ENCODE measurements around the gene LSM7. TPM values are rescaled to one million over a fixed set of nuclear protein-coding genes. Genes with fewer than 3 reads are reported as not detected.

Gene LSM7
- total and polyA plus RNA-seq, 7 donors: 51.5 to 427 (median 139) TPM

DNA sequence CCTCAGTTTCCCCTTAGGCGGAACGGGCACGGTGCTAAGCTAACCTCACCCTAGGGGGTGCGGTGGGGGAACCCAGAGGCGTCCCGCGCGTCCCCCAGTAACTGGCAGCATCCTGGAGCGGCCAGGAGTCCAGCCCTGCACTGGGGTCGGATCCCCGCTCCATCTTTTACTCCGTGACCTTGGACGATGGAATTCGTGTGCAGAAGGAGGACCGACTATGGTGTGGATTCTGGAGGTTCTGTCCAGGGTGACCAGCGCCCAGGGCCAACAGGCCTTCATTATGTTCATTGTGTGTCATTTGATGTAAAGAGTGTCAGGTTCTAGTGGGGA is 728 bp upstream of the LSM7 start:
- Histone ChIP-seq H3K36me3 (peaks cover 0 to 15% (median 5%) of the 10 kb centered on the region in 4 donors), H3K27me3 (no peaks in the 10 kb centered on the region), H3K4me3 (peak overlapping the region; percentile 80 to 98 (median 90)), H3K4me1 (peaks cover 0 to 66% (median 59%) of the 10 kb centered on the region in 4 donors), H3K27ac (peak overlapping the region; percentile 73 to 88 (median 82)), H3K9me3 (no peaks in the 10 kb centered on the region)
- intact Hi-C loops (cut with DNase I): loop anchor here (5.0 kb wide), 2 partner anchors 57 to 177 kb away; partner anchors contain the start of gene AP3D1
- WGBS, 2 donors: 1 to 5% methylated on average over 16 of the region's 16 CpGs
- TF ChIP-seq, protein P1, sequence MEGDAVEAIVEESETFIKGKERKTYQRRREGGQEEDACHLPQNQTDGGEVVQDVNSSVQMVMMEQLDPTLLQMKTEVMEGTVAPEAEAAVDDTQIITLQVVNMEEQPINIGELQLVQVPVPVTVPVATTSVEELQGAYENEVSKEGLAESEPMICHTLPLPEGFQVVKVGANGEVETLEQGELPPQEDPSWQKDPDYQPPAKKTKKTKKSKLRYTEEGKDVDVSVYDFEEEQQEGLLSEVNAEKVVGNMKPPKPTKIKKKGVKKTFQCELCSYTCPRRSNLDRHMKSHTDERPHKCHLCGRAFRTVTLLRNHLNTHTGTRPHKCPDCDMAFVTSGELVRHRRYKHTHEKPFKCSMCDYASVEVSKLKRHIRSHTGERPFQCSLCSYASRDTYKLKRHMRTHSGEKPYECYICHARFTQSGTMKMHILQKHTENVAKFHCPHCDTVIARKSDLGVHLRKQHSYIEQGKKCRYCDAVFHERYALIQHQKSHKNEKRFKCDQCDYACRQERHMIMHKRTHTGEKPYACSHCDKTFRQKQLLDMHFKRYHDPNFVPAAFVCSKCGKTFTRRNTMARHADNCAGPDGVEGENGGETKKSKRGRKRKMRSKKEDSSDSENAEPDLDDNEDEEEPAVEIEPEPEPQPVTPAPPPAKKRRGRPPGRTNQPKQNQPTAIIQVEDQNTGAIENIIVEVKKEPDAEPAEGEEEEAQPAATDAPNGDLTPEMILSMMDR (IDR thresholded peaks at IDR 0.05): no peak
- TF ChIP-seq POLR2AphosphoS5 (IDR thresholded peaks at IDR 0.05) (no peak), POLR2A (IDR thresholded peaks at IDR 0.05) (no peak)
- DNase-seq: no peak

DNA sequence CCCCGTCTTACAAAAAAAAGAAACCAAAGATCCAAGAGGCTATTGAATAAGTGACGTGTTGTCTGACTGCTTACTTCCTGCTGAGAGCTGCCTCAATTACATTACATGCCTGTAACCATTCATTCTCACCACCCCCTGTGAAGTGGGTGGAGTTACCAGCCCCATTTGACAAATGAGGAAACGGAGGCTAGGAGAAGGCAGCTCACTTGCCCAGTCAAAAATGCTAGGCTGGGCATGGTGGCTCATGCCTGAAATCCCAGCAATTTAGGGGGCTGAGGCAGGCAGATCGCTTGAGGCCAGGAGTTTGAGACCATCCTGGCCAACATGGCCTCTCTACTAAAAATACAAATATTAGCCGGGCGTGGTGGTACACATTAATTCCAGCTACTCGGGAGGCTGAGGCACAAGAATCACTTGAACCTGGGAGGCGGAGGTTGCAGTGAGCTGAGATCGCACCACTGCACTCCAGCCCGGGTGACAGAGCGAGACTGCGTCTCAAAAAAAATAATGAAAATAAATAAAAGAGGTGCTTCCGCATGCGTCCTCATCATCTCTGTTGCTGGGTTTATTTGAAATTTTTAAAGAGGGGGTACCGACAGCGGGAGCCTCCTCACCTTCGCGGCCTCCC is 499 bp downstream of the LSM7 start:
- peaks cover 0 to 59% (median 52%) of the 10 kb centered on the region in 4 donors for H3K4me1 ChIP-seq
- H3K9me3 ChIP-seq: no peaks in the 10 kb centered on the region
- peak overlapping the region; percentile 80 to 98 (median 90) for H3K4me3 ChIP-seq
- 1% methylated on average over 18 of the region's 18 CpGs for WGBS, 2 donors
- peak overlapping the region; percentile 73 to 88 (median 82) for H3K27ac ChIP-seq
- H3K27me3 ChIP-seq: no peaks in the 10 kb centered on the region
- intact Hi-C loops (cut with DNase I): loop anchor here (5.0 kb wide), 2 partner anchors 56 to 176 kb away; partner anchors contain the start of gene AP3D1
- TF ChIP-seq EP300 (IDR thresholded peaks at IDR 0.05) (no peak), POLR2A (IDR thresholded peaks at IDR 0.05) (no peak), POLR2AphosphoS5 (IDR thresholded peaks at IDR 0.05) (no peak)
- TF ChIP-seq, protein P1 (IDR thresholded peaks at IDR 0.05): no peak
- DNase-seq: no peak
- peaks cover 0 to 27% (median 11%) of the 10 kb centered on the region in 4 donors for H3K36me3 ChIP-seq

GRCh38 chr19:2326699-2327360 is 1.6 kb downstream of the LSM7 start:
- H3K4me1 ChIP-seq: peaks cover 0 to 49% (median 43%) of the 10 kb centered on the region in 4 donors

GRCh38 chr19:2325281-2326046 is 2.9 kb downstream of the LSM7 start:
- no peak for DNase-seq
- Histone ChIP-seq H3K9me3 (no peaks in the 10 kb centered on the region), H3K4me3 (no peak overlapping the region), H3K36me3 (peaks cover 0 to 47% (median 14%) of the 10 kb centered on the region in 4 donors), H3K4me1 (peaks cover 0 to 36% (median 30%) of the 10 kb centered on the region in 4 donors), H3K27me3 (no peaks in the 10 kb centered on the region), H3K27ac (no peak overlapping the region)
- 59 to 80% methylated on average over 29 of the region's 29 CpGs for WGBS, 2 donors
- TF ChIP-seq POLR2AphosphoS5 (IDR thresholded peaks at IDR 0.05) (no peak), EP300 (IDR thresholded peaks at IDR 0.05) (no peak), POLR2A (IDR thresholded peaks at IDR 0.05) (no peak)
- TF ChIP-seq, protein P1 (IDR thresholded peaks at IDR 0.05): no peak
- intact Hi-C loops (cut with DNase I): loop anchor here (5.0 kb wide), 2 partner anchors 53 to 173 kb away; partner anchors contain the start of gene AP3D1

More at GRCh38 chr19:2326699-2327360, 1.6 kb downstream of the LSM7 start:
- H3K36me3 ChIP-seq: peaks cover 0 to 38% (median 14%) of the 10 kb centered on the region in 4 donors
- no peaks in the 10 kb centered on the region for H3K9me3 ChIP-seq
- intact Hi-C loops (cut with DNase I): loop anchor here (5.0 kb wide), 2 partner anchors 55 to 175 kb away; partner anchors contain the start of gene AP3D1
- H3K27ac ChIP-seq: no peak overlapping the region
- TF ChIP-seq EP300 (IDR thresholded peaks at IDR 0.05): no peak
- no peak for TF ChIP-seq POLR2A (IDR thresholded peaks at IDR 0.05)
- TF ChIP-seq, protein P1 (IDR thresholded peaks at IDR 0.05): no peak
- no peak for TF ChIP-seq POLR2AphosphoS5 (IDR thresholded peaks at IDR 0.05)
- no peak for DNase-seq
- no peaks in the 10 kb centered on the region for H3K27me3 ChIP-seq
- 86 to 87% methylated on average over 16 of the region's 16 CpGs for WGBS, 2 donors
- no peak overlapping the region for H3K4me3 ChIP-seq
